HCT116 (cell line): ENCODE data around the gene SUSD5. TPM values are rescaled to one million over a fixed set of nuclear protein-coding genes. Genes with fewer than 3 reads are reported as not detected.

Experiments used
- ATAC-seq: fragments of 200-7000 bp; cut with Tn5 transposase; 2 replicates; pipeline ENCODE4 v1.9.1; 2020; ENCODE audit warnings: mild to moderate bottlenecking, moderate library complexity
- BruUV-seq: library from RNA; stranded (reverse); fragments of 400-500 nt; replicated peaks from 2 replicates; lab custom pipeline; 2021; lab: Mats Ljungman, UMichigan
- CTCF ChIA-PET: fragments of 300-600 bp; sonication (Branson Sonifier 250); formaldehyde crosslinking; loops from one replicate; lab custom pipeline; 2021; ENCODE audit warnings: antibody characterized with exemption; lab: Charles Lee
- POLR2A ChIA-PET: fragments of 300-600, 350-600 bp; sonication (Branson Sonifier 250); formaldehyde crosslinking; loops from one replicate; lab custom pipeline; 2021; ENCODE audit warnings: antibody characterized with exemption; lab: Charles Lee
- RAD21 ChIA-PET, 2 experiments: fragments of 300-600 bp; sonication (Branson Sonifier 250); formaldehyde crosslinking; loops; one replicate each; lab custom pipeline; 2023; ENCODE audit warnings: low total read pairs in 2 of 2; ENCODE audit not compliant: uncharacterized antibody in 2 of 2, unreplicated experiment in 2 of 2, low non-redundant PET in 1 of 2; lab: Charles Lee
- DNase-seq: peaks from one replicate; pipeline ENCODE4 v3.0.0-alpha.2; 2010; ENCODE audit warnings: low read depth, low spot score
- H2AFZ ChIP-seq: fragments of 200-600 bp; shearing (Covaris generic), sonication (generic); 2 replicates; pipeline ENCODE4 v1.6.1; 2017; ENCODE audit warnings: low read depth, mixed run types, mixed read lengths, antibody characterized with exemption, low read length; ENCODE audit not compliant: poor library complexity, severe bottlenecking
- H3K27ac ChIP-seq: 2 replicates; pipeline ENCODE4 v1.5.1; 2012; ENCODE audit warnings: low read depth, low read length
- H3K27me3 ChIP-seq: fragments of 200-600 bp; sonication (generic); 2 replicates; pipeline ENCODE4 v1.6.1; 2016; ENCODE audit warnings: mixed run types, low read length, mixed read lengths; ENCODE audit not compliant: insufficient read depth
- H3K36me3 ChIP-seq, 2 experiments: fragments of 200-500 bp in 1 of 2; fragments of 200-600 bp in 1 of 2; sonication (Bioruptor generic) in 1 of 2; sonication (generic) in 1 of 2; 2 replicates each; pipeline versions ENCODE4 v1.5.1 to v1.6.1; 2014 to 2016; ENCODE audit warnings: low read length in 2 of 2, inconsistent platforms in 1 of 2, mixed read lengths in 1 of 2, mixed run types in 1 of 2; ENCODE audit not compliant: insufficient read depth in 2 of 2, control insufficient read depth in 1 of 2
- H3K4me1 ChIP-seq, 2 experiments: fragments of 200-600 bp in 1 of 2; sonication (generic) in 1 of 2; 2 replicates each; pipeline versions ENCODE4 v1.5.1 to v1.6.1; 2012 to 2017; ENCODE audit warnings: low read length in 2 of 2, inconsistent platforms in 1 of 2, mild to moderate bottlenecking in 1 of 2, mixed read lengths in 1 of 2, mixed run types in 1 of 2, moderate library complexity in 1 of 2; ENCODE audit not compliant: insufficient read depth in 2 of 2, control insufficient read depth in 1 of 2
- H3K4me2 ChIP-seq: fragments of 200-600 bp; sonication (generic); 2 replicates; pipeline ENCODE4 v1.6.1; 2017; ENCODE audit warnings: mixed run types, low read length, mixed read lengths
- H3K4me3 ChIP-seq, 2 experiments: fragments of 200-600 bp in 1 of 2; sonication (generic) in 1 of 2; replicated peaks in 1 of 2; 2 replicates each; pipeline ENCODE4 v1.5.1; 2011 to 2016; ENCODE audit warnings: low read length in 2 of 2, control low read depth in 1 of 2, low read depth in 1 of 2, mild to moderate bottlenecking in 1 of 2, mixed read lengths in 1 of 2, mixed run types in 1 of 2
- H3K79me2 ChIP-seq: fragments of 200-600 bp; sonication (generic); 2 replicates; pipeline ENCODE4 v1.6.1; 2017; ENCODE audit warnings: mild to moderate bottlenecking, mixed run types, low read length, moderate library complexity, mixed read lengths; ENCODE audit not compliant: insufficient read depth
- H3K9ac ChIP-seq: fragments of 200-600 bp; sonication (generic); 2 replicates; pipeline ENCODE4 v1.6.1; 2016; ENCODE audit warnings: low read length, mixed read lengths
- H3K9me2 ChIP-seq: fragments of 200-600 bp; sonication (generic), shearing (Covaris generic); 2 replicates; pipeline ENCODE4 v1.6.1; 2017; ENCODE audit warnings: mixed run types, mild to moderate bottlenecking, moderate library complexity; ENCODE audit not compliant: insufficient read depth
- H3K9me3 ChIP-seq, 2 experiments: fragments of 200-500 bp in 1 of 2; fragments of 200-600 bp in 1 of 2; sonication (Bioruptor generic) in 1 of 2; sonication (generic) in 1 of 2; 2 replicates each; pipeline ENCODE4 v1.6.1; 2014 to 2017; ENCODE audit warnings: low read length in 2 of 2, mixed read lengths in 2 of 2, inconsistent platforms in 1 of 2, low read depth in 1 of 2, mild to moderate bottlenecking in 1 of 2, mixed run types in 1 of 2, moderate library complexity in 1 of 2; ENCODE audit not compliant: control insufficient read depth in 1 of 2, insufficient read depth in 1 of 2
- H4K20me1 ChIP-seq: fragments of 200-600 bp; sonication (generic), shearing (Covaris generic); 2 replicates; pipeline ENCODE4 v1.6.1; 2017; ENCODE audit warnings: mixed run types, mild to moderate bottlenecking, moderate library complexity; ENCODE audit not compliant: insufficient read depth
- CEBPB ChIP-seq: IDR thresholded peaks from 2 replicates; pipeline ENCODE4 v1.6.1; 2012; ENCODE audit warnings: low read depth
- EZH2phosphoT487 ChIP-seq: fragments of 200-600 bp; IDR thresholded peaks from 2 replicates; pipeline ENCODE4 v1.6.1; 2018; ENCODE audit warnings: antibody characterized with exemption, borderline replicate concordance
- SP1 ChIP-seq: IDR thresholded peaks from 2 replicates; pipeline ENCODE4 v1.6.1; 2012; ENCODE audit warnings: low read depth
- SRF ChIP-seq: IDR thresholded peaks from 2 replicates; pipeline ENCODE4 v1.6.1; 2012; ENCODE audit warnings: low read depth
- ZFX ChIP-seq: fragments of 450-650 bp; IDR thresholded peaks from 2 replicates; pipeline ENCODE4 v1.6.1; 2017
- intact Hi-C: fragments of 100-400 bp; cut with micrococcal nuclease; formaldehyde crosslinking; loops from 2 replicates; pipeline ENCODE4 v1.10.0; 2022
- total RNA-seq: library from RNA; stranded (reverse); gene quantifications from one replicate; pipeline ENCODE4 v1.2.1, GENCODE V29; 2021; ENCODE audit not compliant: unreplicated experiment
- TF ChIP-seq, protein P1 (sequence below): IDR thresholded peaks from 2 replicates; pipeline ENCODE4 v1.6.1; 2012; ENCODE audit warnings: low read depth
- TF ChIP-seq, protein P2 (sequence below): IDR thresholded peaks from 2 replicates; pipeline ENCODE4 v1.6.1; 2012

Gene SUSD5
- total RNA-seq, 1 experiment from 2014 or later, result not detected

DNA sequence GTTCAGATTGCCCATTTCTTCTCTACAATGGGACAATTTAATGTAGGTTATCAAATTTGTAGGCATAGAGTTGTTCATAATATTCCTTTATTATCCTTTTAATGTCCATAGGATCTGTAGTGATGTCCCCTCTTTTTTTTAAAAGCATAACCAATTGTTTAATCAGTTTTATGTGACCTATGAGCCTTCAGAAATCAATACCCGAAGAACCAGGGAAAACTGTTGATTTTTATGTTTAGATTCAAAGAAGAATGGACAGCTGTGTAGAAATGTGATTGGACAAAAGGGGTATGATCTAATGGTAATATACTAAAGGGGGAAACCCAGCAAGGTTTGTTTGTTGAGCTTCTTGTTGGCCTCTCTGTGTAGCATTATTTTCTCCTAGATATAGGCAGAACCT, 39.5 kb downstream of the SUSD5 start:
- RAD21 ChIA-PET, result no interaction called here
- no peak overlapping the region for H3K9ac ChIP-seq
- no peaks in the 10 kb centered on the region for H3K27me3 ChIP-seq
- no peak overlapping the region for H3K4me2 ChIP-seq
- POLR2A ChIA-PET, result no interaction called here
- H3K4me3 ChIP-seq, result no peak overlapping the region
- H3K27ac ChIP-seq, result no peak overlapping the region
- CTCF ChIA-PET, result no interaction called here
- BruUV-seq, result no TSS peak
- H4K20me1 ChIP-seq, result no peaks in the 10 kb centered on the region
- intact Hi-C loops, result no loop called here
- no peaks in the 10 kb centered on the region for H3K9me2 ChIP-seq
- ATAC-seq (no peak), DNase-seq (no peak)
- TF ChIP-seq, protein P1, sequence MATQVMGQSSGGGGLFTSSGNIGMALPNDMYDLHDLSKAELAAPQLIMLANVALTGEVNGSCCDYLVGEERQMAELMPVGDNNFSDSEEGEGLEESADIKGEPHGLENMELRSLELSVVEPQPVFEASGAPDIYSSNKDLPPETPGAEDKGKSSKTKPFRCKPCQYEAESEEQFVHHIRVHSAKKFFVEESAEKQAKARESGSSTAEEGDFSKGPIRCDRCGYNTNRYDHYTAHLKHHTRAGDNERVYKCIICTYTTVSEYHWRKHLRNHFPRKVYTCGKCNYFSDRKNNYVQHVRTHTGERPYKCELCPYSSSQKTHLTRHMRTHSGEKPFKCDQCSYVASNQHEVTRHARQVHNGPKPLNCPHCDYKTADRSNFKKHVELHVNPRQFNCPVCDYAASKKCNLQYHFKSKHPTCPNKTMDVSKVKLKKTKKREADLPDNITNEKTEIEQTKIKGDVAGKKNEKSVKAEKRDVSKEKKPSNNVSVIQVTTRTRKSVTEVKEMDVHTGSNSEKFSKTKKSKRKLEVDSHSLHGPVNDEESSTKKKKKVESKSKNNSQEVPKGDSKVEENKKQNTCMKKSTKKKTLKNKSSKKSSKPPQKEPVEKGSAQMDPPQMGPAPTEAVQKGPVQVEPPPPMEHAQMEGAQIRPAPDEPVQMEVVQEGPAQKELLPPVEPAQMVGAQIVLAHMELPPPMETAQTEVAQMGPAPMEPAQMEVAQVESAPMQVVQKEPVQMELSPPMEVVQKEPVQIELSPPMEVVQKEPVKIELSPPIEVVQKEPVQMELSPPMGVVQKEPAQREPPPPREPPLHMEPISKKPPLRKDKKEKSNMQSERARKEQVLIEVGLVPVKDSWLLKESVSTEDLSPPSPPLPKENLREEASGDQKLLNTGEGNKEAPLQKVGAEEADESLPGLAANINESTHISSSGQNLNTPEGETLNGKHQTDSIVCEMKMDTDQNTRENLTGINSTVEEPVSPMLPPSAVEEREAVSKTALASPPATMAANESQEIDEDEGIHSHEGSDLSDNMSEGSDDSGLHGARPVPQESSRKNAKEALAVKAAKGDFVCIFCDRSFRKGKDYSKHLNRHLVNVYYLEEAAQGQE, result no peak
- TF ChIP-seq SRF (no peak), EZH2phosphoT487 (no peak), SP1 (no peak), CEBPB (no peak), ZFX (no peak)
- TF ChIP-seq, protein P2, sequence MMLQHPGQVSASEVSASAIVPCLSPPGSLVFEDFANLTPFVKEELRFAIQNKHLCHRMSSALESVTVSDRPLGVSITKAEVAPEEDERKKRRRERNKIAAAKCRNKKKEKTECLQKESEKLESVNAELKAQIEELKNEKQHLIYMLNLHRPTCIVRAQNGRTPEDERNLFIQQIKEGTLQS, result no peak
- H3K79me2 ChIP-seq, result no peaks in the 10 kb centered on the region
- no peak overlapping the region for H2AFZ ChIP-seq
- H3K4me1 ChIP-seq, result no peaks in the 10 kb centered on the region
- no peaks in the 10 kb centered on the region for H3K36me3 ChIP-seq
- H3K9me3 ChIP-seq, result no peaks in the 10 kb centered on the region
